Calu3 (cell line): ENCODE data around the gene BTBD3. TPM values are rescaled to one million over a fixed set of nuclear protein-coding genes. Genes with fewer than 3 reads are reported as not detected.

Source experiments
- BruUV-seq: library from RNA; stranded (reverse); fragments of 400-500 nt; replicated peaks from 2 replicates; lab custom pipeline; 2021; lab: Mats Ljungman, UMichigan
- CTCF ChIA-PET: fragments of 300-600 bp; sonication (Branson Sonifier 250); formaldehyde crosslinking; loops from one replicate; lab custom pipeline; 2022; ENCODE audit warnings: antibody characterized with exemption; lab: Charles Lee
- DNase-seq: peaks from one replicate; pipeline ENCODE4 v3.0.0; 2022
- H3K27ac Mint-ChIP-seq: one replicate; pipeline ENCODE4 v1.8.0; 2022; ENCODE audit warnings: mixed read lengths; ENCODE audit not compliant: unreplicated experiment
- H3K27me3 Mint-ChIP-seq: one replicate; pipeline ENCODE4 v1.8.0; 2022; ENCODE audit warnings: mixed read lengths; ENCODE audit not compliant: unreplicated experiment
- H3K36me3 Mint-ChIP-seq: one replicate; pipeline ENCODE4 v1.8.0; 2022; ENCODE audit warnings: mild to moderate bottlenecking, moderate library complexity, mixed read lengths; ENCODE audit not compliant: insufficient read depth, unreplicated experiment
- H3K4me1 Mint-ChIP-seq: one replicate; pipeline ENCODE4 v1.8.0; 2022; ENCODE audit warnings: mild to moderate bottlenecking, low read depth, mixed read lengths; ENCODE audit not compliant: unreplicated experiment
- H3K4me3 Mint-ChIP-seq: one replicate; pipeline ENCODE4 v1.8.0; 2022; ENCODE audit warnings: mild to moderate bottlenecking, low read depth, moderate library complexity, mixed read lengths; ENCODE audit not compliant: unreplicated experiment
- H3K9me3 Mint-ChIP-seq: one replicate; pipeline ENCODE4 v1.8.0; 2022; ENCODE audit warnings: low read depth, mixed read lengths; ENCODE audit not compliant: unreplicated experiment
- CTCF ChIP-seq: fragments of 200-600 bp; IDR thresholded peaks from one replicate; pipeline ENCODE4 v1.8.0; 2022; ENCODE audit warnings: antibody characterized with exemption; ENCODE audit not compliant: unreplicated experiment
- intact Hi-C: fragments of 100-400 bp; cut with micrococcal nuclease; formaldehyde crosslinking; loops from one replicate; pipeline ENCODE4 v1.10.0; 2022; ENCODE audit not compliant: unreplicated experiment
- total RNA-seq: library from RNA; stranded (reverse); gene quantifications from 2 replicates; pipeline ENCODE4 v1.2.3, GENCODE V29; 2022

BTBD3 gene
- total RNA-seq, 1 experiment from 2014 or later = 38.2 TPM

GRCh38 chr20:11890331-11891076, 27.2 kb upstream of the BTBD3 start:
- Mint-ChIP-seq H3K9me3 (peaks cover 2% of the 10 kb centered on the region), H3K27me3 (no peaks in the 10 kb centered on the region), H3K27ac (no peak overlapping the region), H3K4me3 (peak overlapping the region; percentile 89), H3K36me3 (peaks cover 26% of the 10 kb centered on the region), H3K4me1 (peaks cover 9% of the 10 kb centered on the region)
- intact Hi-C loops = loop anchor here (5.0 kb wide), 1 partner anchor 203 kb away; no protein-coding TSS in a partner anchor
- BruUV-seq = no TSS peak
- peak; percentile 90 for DNase-seq
- no peak for TF ChIP-seq CTCF
- CTCF ChIA-PET = no interaction called here

DNA sequence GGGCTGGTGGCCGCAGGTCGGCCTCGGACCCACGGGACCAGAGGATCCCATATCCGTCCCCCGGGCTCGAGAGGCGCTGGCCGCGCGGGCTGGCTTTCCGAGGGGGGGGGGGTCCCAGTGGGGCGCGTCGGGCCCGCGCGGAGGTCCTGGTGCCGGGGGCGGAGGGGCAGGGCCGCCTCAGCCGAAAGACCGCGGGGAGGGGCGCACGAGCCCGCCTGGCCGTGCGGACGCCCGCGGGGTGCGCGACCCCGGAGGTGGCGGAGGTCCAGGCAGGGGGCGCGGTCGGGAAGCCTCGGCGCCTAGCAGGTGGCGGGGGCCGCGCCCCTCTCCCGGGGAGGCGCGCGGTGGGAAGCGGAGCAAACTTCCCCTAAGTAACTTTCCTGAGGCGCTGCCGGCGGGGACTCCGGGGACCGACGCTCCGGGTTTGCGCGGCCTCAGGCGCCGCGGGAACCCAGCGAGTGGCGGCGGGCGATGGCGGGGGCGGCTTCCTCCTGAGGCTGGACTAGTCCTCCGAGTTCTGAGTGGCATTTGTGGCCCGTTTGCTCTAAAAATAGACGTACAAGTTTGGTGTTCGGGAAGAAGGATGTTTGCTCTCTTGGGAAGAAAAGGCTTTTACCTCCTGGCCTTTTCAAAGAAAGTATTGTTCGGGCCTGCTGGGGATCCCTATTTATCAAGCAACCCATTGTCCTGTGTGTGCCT, 26.5 kb upstream of the BTBD3 start:
- H3K4me1 Mint-ChIP-seq = peaks cover 16% of the 10 kb centered on the region
- no TSS peak for BruUV-seq
- H3K36me3 Mint-ChIP-seq = peaks cover 26% of the 10 kb centered on the region
- H3K27ac Mint-ChIP-seq = peak overlapping the region; percentile 92
- no peak for TF ChIP-seq CTCF
- DNase-seq = peak; percentile 52
- H3K27me3 Mint-ChIP-seq = no peaks in the 10 kb centered on the region
- peak overlapping the region; percentile 89 for H3K4me3 Mint-ChIP-seq
- H3K9me3 Mint-ChIP-seq = peaks cover 2% of the 10 kb centered on the region
- CTCF ChIA-PET = no interaction called here
- intact Hi-C loops = loop anchor here (5.0 kb wide), 1 partner anchor 204 kb away; no protein-coding TSS in a partner anchor

- TF ChIP-seq CTCF = no peak
- BruUV-seq = TSS peak; percentile 30
- CTCF ChIA-PET = no interaction called here
- H3K27me3 Mint-ChIP-seq = no peaks in the 10 kb centered on the region
- peak overlapping the region; percentile 89 for H3K4me3 Mint-ChIP-seq
- peaks cover 20% of the 10 kb centered on the region for H3K4me1 Mint-ChIP-seq
- peak overlapping the region; percentile 92 for H3K27ac Mint-ChIP-seq
- peak; percentile 63 for DNase-seq
- H3K9me3 Mint-ChIP-seq = peaks cover 2% of the 10 kb centered on the region
- H3K36me3 Mint-ChIP-seq = peaks cover 26% of the 10 kb centered on the region
- intact Hi-C loops = loop anchor here (5.0 kb wide), 1 partner anchor 205 kb away; no protein-coding TSS in a partner anchor
These were observed 25.7 kb upstream of the BTBD3 start for GRCh38 chr20:11891776-11892545.

DNA sequence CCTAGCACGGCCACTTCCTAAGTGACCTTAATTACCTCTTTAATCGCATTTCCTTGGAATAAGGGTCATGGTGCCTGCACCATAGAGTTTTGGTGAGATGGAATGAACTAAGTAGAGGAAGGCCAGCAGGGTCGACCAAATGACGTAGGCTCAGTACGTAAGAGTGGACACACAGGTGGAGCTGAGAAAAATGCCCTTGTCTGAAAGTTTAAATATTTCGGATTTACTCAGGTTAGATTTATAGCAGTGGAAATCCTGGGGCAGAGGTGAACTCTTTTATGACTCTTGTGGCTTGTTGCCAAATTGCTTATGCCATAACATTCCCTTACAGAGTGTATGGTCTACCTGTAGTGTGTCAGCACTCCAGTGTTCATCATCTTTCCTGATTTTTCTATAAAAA, 23.6 kb upstream of the BTBD3 start:
- intact Hi-C loops = loop anchor here (5.0 kb wide), 1 partner anchor 207 kb away; no protein-coding TSS in a partner anchor
- Mint-ChIP-seq H3K36me3 (peaks cover 26% of the 10 kb centered on the region), H3K27ac (no peak overlapping the region), H3K4me3 (peak overlapping the region; percentile 89), H3K9me3 (peaks cover 2% of the 10 kb centered on the region), H3K4me1 (peaks cover 41% of the 10 kb centered on the region), H3K27me3 (no peaks in the 10 kb centered on the region)
- no TSS peak for BruUV-seq
- no peak for DNase-seq
- CTCF ChIA-PET = no interaction called here
- TF ChIP-seq CTCF = no peak
